Fibroblast of lung (primary cell): Measurements from ENCODE around the gene NF1.

Experiments
- CTCF ChIP-seq, 2 donors: IDR thresholded peaks in 1 of 2; conservative IDR thresholded peaks in 1 of 2; 1 replicate in 1 of 2; 2 replicates in 1 of 2; pipeline ENCODE4 v1.5.1; 2011 to 2012; ENCODE audit warnings: low read length in 2 of 2, control low read depth in 1 of 2, inconsistent platforms in 1 of 2, low read depth in 1 of 2, mild to moderate bottlenecking in 1 of 2
- EZH2 ChIP-seq: IDR thresholded peaks from 2 replicates; pipeline ENCODE4 v1.5.1; 2012; ENCODE audit warnings: low read length, control low read depth, mild to moderate bottlenecking; ENCODE audit errors: missing control alignments

- TF ChIP-seq CTCF (conservative IDR thresholded peaks at IDR 0.05 in 1 of 2, IDR thresholded peaks at IDR 0.05 in 1 of 2; ENCODE audit: low read depth in 1 of 2, low read length in 2 of 2) (no peak), EZH2 (no peak)
These were observed 46.6 kb upstream of the NF1 start for GRCh38 chr17:31048142-31048541.
